Ovary (tissue), 3 donors: ENCODE results near the gene SH3RF3.

ENCODE experiments used
- CTCF ChIP-seq, 3 donors: fragments of 450-650 bp in 2 of 3; fragments of 200-600 bp in 1 of 3; IDR thresholded peaks; one replicate each; pipeline versions ENCODE4 v1.5.1 to v1.8.0; 2016 to 2022; ENCODE audit warnings: antibody characterized with exemption in 3 of 3, mild to moderate bottlenecking in 1 of 3
- EP300 ChIP-seq: sonication (generic); formaldehyde crosslinking; IDR thresholded peaks from one replicate; pipeline ENCODE4 v1.6.1; 2017; ENCODE audit warnings: antibody characterized with exemption
- POLR2A ChIP-seq: fragments of 450-650 bp; IDR thresholded peaks from one replicate; pipeline ENCODE4 v1.6.1; 2017; ENCODE audit warnings: antibody characterized with exemption, mild to moderate bottlenecking, moderate library complexity
- donor health status: DM: no; HTN: no; CAD: no.

GRCh38 chr2:109487871-109488655, 359.1 kb downstream of the SH3RF3 start:
- no peak for TF ChIP-seq POLR2A
- no peak for TF ChIP-seq CTCF (IDR thresholded peaks at IDR 0.05)
- TF ChIP-seq EP300, result no peak
